ENCODE measurements around the gene SLCO1B3. TPM values are rescaled to one million over a fixed set of nuclear protein-coding genes. Genes with fewer than 3 reads are reported as not detected.

The SLCO1B3 gene
- total and polyA plus RNA-seq, 2 donors (not counting 3 experiments of a cell fraction or from before 2014, with no cell fraction given), result not detected

- H3K4me3 ChIP-seq (replicated peaks in 1 of 3; ENCODE audit: insufficient read depth in 1 of 3, low read depth in 1 of 3, low read length in 3 of 3), result no peak overlapping the region
- no peak for TF ChIP-seq POLR2AphosphoS5 (IDR thresholded peaks at IDR 0.05; ENCODE audit: insufficient read depth, low read depth, low read length)
- TF ChIP-seq CTCF (IDR thresholded peaks at IDR 0.05; ENCODE audit: extremely low read depth in 1 of 2, insufficient read depth in 1 of 2, low read depth in 1 of 2, low read length in 2 of 2), result no peak
- no peak for TF ChIP-seq FOS (IDR thresholded peaks at IDR 0.05; ENCODE audit: borderline replicate concordance, insufficient read depth, low read length)
- no peak for TF ChIP-seq GATA2 (IDR thresholded peaks at IDR 0.05; ENCODE audit: insufficient read depth, insufficient read length, low read depth, low read length)
- no peak for TF ChIP-seq POLR2A (IDR thresholded peaks at IDR 0.05; ENCODE audit: low read depth, low read length)
- no peak for TF ChIP-seq MYC (IDR thresholded peaks at IDR 0.05; ENCODE audit: low read depth, low read length)
- no peak for TF ChIP-seq JUN (IDR thresholded peaks at IDR 0.05; ENCODE audit: borderline replicate concordance, insufficient read depth, insufficient read length, low read depth)
- TF ChIP-seq EZH2 (IDR thresholded peaks at IDR 0.05; ENCODE audit: borderline replicate concordance, low read depth, low read length, severe bottlenecking), result no peak
- no peak for TF ChIP-seq MAX (IDR thresholded peaks at IDR 0.05; ENCODE audit: insufficient read depth, insufficient read length)
- ChIA-PET POLR2A (no interaction called here), CTCF (no interaction called here)
- H3K36me3 ChIP-seq (ENCODE audit: control insufficient read depth in 2 of 2, extremely low read depth in 1 of 2, insufficient read depth in 2 of 2, low read length in 2 of 2), result no peaks in the 10 kb centered on the region
- dilution Hi-C loops (cut with MboI; ENCODE audit: extremely low pct_ligation_motif_present, low sequenced_read_pairs) (no loop called here), intact Hi-C loops (cut with micrococcal nuclease) (no loop called here)
- no peak for FAIRE-seq
- no peaks in the 10 kb centered on the region for H3K79me2 ChIP-seq (ENCODE audit: control insufficient read depth, insufficient read depth, low read length)
- no peaks in the 10 kb centered on the region for H3K4me1 ChIP-seq (ENCODE audit: control insufficient read depth, extremely low read depth, insufficient read depth, low read length)
- no peaks in the 10 kb centered on the region for H3K9me1 ChIP-seq (replicated peaks; ENCODE audit: control insufficient read depth, extremely low read depth, insufficient read depth, low read length)
- H3K4me2 ChIP-seq (ENCODE audit: insufficient read depth, low read length), result no peak overlapping the region
- no TSS peak for BruUV-seq (replicated peaks)
- no peaks in the 10 kb centered on the region for H3K9me3 ChIP-seq (replicated peaks; ENCODE audit: control insufficient read depth, insufficient read depth, low read length)
- H2AFZ ChIP-seq (ENCODE audit: low read depth, low read length), result no peak overlapping the region
- no peak overlapping the region for H3K27ac ChIP-seq (ENCODE audit: insufficient read depth, low read depth, low read length)
- H3K27me3 ChIP-seq (ENCODE audit: control insufficient read depth in 2 of 2, insufficient read depth in 2 of 2, low read length in 2 of 2), result no peaks in the 10 kb centered on the region
- no peak for DNase-seq (ENCODE audit: low read depth, low spot score)
- no peaks in the 10 kb centered on the region for H4K20me1 ChIP-seq (replicated peaks; ENCODE audit: control insufficient read depth, extremely low read depth, insufficient read depth, low read length)
- no peak overlapping the region for H3K9ac ChIP-seq (replicated peaks; ENCODE audit: extremely low read depth, insufficient read depth, low read length)
Observed at GRCh38 chr12:20777420-20777819, 33.1 kb upstream of the SLCO1B3 start.

Data from endothelial cell of umbilical vein (primary cell).